Natural killer cell treated with Interleukin-12 subunit alpha and Interleukin-12 subunit beta and Interleukin-15 and Interleukin-18, amount 100 ng/mL, for 72 hours (primary cell): ENCODE data around the gene TLE6. TPM values are rescaled to one million over a fixed set of nuclear protein-coding genes. Genes with fewer than 3 reads are reported as not detected.
A peak's percentile ranks its signal among the peaks of the same experiment; 100 is the strongest.

Experiments
- ATAC-seq, 2 donors: fragments of 150-1000 bp; cut with Tn5 transposase in 1 of 2; sonication (Bioruptor Pico), chemical (Tn5 transposase) in 1 of 2; 2 replicates each; pipeline ENCODE4 v1.10.0; 2021
- DNase-seq: peaks from one replicate; pipeline ENCODE4 v3.0.0; 2022; ENCODE audit warnings: low spot score
- H3K27ac Mint-ChIP-seq, 2 donors: 1 replicate in 1 of 2; 2 replicates in 1 of 2; pipeline ENCODE4 v1.8.0; 2022; ENCODE audit warnings: mixed read lengths in 2 of 2, mild to moderate bottlenecking in 1 of 2, moderate library complexity in 1 of 2
- H3K27me3 Mint-ChIP-seq, 2 donors: 1 replicate in 1 of 2; 2 replicates in 1 of 2; pipeline ENCODE4 v1.8.0; 2022; ENCODE audit warnings: mixed read lengths in 2 of 2
- H3K36me3 Mint-ChIP-seq: one replicate; pipeline ENCODE4 v1.8.0; 2022; ENCODE audit warnings: mixed read lengths
- H3K4me1 Mint-ChIP-seq, 2 donors: 1 replicate in 1 of 2; 2 replicates in 1 of 2; pipeline ENCODE4 v1.8.0; 2022; ENCODE audit warnings: low read depth in 2 of 2, mixed read lengths in 2 of 2, mild to moderate bottlenecking in 1 of 2
- H3K4me3 Mint-ChIP-seq: one replicate; pipeline ENCODE4 v1.8.0; 2022; ENCODE audit warnings: mixed read lengths
- H3K9me3 Mint-ChIP-seq: 2 replicates; pipeline ENCODE4 v1.8.0; 2022; ENCODE audit warnings: mixed read lengths
- total RNA-seq, 2 donors: library from RNA; stranded (reverse); gene quantifications; one replicate each; pipeline ENCODE4 v1.2.3, GENCODE V29; 2022

TLE6 gene
- total RNA-seq, 2 donors from 2014 or later: 0.45 to 1.8 TPM

DNA sequence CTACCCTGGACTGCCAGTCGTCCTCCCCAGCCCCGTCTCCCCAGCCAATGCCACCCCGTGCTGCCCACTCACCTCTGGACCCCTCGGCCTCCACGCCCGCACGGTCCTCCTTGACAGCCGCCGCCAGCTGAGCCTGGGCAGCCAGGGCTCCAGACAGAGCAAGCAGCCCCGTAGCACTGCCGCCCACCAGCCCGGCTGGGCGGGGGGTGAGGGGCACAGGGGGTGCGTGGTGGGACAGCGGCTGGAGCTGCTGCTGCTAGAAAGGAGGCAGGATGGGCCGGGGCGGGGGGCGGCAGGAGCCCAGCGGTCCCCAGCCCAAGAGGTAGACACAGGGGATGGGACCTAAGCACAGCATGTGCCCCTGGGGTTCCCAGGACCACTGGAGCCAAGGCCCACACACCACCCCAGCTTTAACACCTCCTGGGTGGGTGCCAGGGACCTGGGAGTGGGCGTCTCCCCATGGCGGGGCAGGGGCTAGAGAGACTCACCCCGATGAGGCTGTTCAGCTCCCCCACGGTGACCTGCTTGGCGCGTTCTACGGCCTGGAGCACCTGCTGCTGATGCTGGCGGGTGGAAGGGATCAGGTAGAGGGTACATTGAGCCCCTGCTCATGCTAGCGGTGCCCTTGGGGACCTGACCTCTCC, 42.0 kb downstream of the TLE6 start:
- Mint-ChIP-seq H3K9me3 (no peaks in the 10 kb centered on the region), H3K36me3 (no peaks in the 10 kb centered on the region), H3K4me3 (no peak overlapping the region), H3K27ac (no peak overlapping the region), H3K4me1 (peaks cover 0 to under 1% of the 10 kb centered on the region in 2 donors), H3K27me3 (peaks cover 0 to under 1% of the 10 kb centered on the region in 2 donors)
- no peak for ATAC-seq
- DNase-seq: no peak

DNA sequence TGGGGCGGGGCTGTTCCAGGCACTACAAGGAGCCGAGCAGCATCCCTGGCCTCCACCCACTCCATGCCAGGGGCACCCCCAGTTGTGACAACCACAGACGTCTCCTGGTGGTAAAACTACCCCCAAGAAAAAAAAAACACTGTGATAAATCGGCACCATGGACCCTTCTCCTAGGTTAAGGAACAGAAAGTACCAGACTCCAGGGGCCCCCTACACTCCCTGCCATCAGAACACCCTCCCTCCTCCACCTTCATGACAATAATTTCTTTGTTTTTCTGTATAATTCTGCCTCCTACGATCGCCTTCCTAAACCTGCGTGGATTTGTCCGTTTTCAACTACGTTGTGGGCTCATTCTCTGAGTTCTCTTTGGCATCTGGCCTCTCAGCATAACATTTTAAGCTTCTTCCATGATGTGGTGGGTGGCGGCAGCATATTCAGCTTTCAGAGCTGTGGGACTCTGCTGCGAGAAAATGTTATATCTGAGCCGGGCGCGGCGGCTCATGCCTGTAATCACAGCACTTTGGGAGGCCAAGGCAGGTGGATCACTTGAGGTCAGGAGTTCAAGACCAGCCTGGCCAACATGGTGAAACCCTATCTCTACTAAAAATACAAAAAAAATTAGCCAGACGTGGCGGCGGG, 43.1 kb downstream of the TLE6 start:
- ATAC-seq (peak in 1 of 2 donors; percentile 20), DNase-seq (no peak)
- H3K4me3 Mint-ChIP-seq: no peak overlapping the region
- H3K27me3 Mint-ChIP-seq: peaks cover 0 to 3% of the 10 kb centered on the region in 2 donors
- peaks cover 0 to 4% of the 10 kb centered on the region in 2 donors for H3K4me1 Mint-ChIP-seq
- H3K36me3 Mint-ChIP-seq: no peaks in the 10 kb centered on the region
- no peaks in the 10 kb centered on the region for H3K9me3 Mint-ChIP-seq
- H3K27ac Mint-ChIP-seq: no peak overlapping the region

DNA sequence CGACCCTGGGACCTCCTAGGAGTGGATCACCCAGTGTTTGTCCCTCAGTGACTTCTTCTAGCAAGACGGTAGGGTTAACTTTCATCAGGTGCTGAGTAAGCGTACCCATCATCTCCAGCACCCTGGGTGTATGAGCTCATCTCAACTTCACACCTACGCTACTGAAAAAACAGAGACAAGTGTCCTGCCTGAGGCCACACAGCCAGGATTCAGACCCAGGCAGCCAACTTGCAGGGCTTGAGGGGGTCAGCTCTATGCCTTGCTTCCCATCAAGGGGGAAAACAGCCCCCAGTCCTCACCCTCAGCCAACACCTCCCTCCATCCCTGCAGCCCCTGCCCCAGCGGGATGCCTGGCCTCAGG, 47.1 kb downstream of the TLE6 start:
- DNase-seq: no peak
- peak in 1 of 2 donors; percentile 65 for ATAC-seq
- H3K27ac Mint-ChIP-seq: no peak overlapping the region
- H3K36me3 Mint-ChIP-seq: no peaks in the 10 kb centered on the region
- no peaks in the 10 kb centered on the region for H3K9me3 Mint-ChIP-seq
- H3K27me3 Mint-ChIP-seq: peaks cover 0 to 3% of the 10 kb centered on the region in 2 donors
- peaks cover 0 to 4% of the 10 kb centered on the region in 2 donors for H3K4me1 Mint-ChIP-seq
- no peak overlapping the region for H3K4me3 Mint-ChIP-seq

DNA sequence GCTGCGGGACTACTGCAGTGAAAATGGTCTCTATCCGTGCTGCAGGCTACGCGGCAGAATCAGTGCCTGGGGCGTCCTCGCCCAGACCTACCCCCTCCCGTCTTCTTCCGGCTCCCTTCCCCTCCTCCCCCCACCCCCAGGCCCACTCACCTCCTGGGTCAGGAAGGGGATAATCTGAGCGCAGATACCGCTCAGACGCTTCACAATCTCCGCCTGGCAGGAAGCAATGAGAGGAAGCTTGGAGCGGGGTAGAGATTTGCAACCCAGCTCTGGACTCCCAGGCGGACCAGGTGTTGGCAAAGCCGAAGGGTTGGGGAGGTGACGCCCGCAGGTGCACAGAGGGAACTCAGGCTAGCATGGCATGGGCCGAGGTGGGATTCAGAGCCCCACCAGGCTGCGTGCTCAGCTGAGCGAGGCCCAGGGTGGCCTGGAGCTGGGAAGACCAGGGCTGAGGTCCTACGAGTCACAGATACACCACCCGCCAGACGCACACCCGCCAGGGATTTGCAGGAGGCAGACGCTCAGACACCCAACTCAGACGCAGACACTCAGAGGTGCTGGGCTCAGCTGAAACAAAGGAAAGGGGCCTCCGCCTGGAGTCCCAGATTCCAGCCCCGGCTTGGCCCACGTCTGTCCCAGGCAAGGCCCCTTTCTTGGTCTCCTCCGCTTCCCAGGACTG, 47.6 kb downstream of the TLE6 start:
- Mint-ChIP-seq H3K27ac (no peak overlapping the region), H3K4me3 (no peak overlapping the region), H3K27me3 (peaks cover 0 to 4% of the 10 kb centered on the region in 2 donors), H3K36me3 (no peaks in the 10 kb centered on the region), H3K4me1 (peaks cover 0 to 4% of the 10 kb centered on the region in 2 donors), H3K9me3 (no peaks in the 10 kb centered on the region)
- no peak for DNase-seq
- ATAC-seq: peak in 1 of 2 donors; percentile 15

DNA sequence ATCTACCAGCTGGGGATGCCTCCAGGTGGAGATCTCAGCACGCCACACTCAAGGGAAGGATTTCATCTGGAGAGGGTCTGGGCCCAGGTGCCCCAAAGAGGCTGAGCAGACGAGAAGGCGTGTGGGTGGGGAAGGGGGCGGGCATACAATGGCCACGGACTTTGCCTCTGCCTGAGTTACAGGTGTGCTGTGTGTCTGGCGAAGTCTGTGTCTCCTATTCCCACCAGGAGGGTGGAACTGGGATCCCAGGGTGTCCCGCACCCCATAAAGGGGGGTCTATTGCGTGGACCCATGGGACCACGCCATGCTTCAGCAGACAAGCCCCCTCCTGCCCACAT, 48.2 kb downstream of the TLE6 start:
- no peak for ATAC-seq
- no peak overlapping the region for H3K27ac Mint-ChIP-seq

DNA sequence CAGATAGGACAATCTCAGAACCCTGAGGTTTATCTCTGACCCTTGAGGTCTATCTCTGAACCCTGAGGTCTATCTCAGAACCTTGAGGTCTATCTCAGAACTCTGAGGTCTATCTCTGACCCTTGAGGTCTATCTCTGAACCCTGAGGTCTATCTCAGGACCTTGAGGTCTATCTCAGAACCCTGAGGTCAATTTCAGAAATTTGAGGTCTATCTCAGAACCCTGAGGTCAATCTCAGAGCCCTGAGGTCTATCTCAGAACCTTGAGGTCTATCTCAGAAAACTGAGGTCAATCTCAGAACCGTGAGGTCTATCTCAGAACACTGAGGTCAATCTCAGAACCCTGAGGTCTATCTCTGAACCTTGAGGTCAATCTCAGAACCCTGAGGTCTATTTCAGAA, 49.4 kb downstream of the TLE6 start:
- H3K4me3 Mint-ChIP-seq: no peak overlapping the region

More for the DNA sequence above, 48.2 kb downstream of the TLE6 start:
- Mint-ChIP-seq H3K36me3 (no peaks in the 10 kb centered on the region), H3K4me1 (peaks cover 0 to 8% of the 10 kb centered on the region in 2 donors), H3K9me3 (no peaks in the 10 kb centered on the region), H3K27me3 (peaks cover 0 to 9% of the 10 kb centered on the region in 2 donors), H3K4me3 (no peak overlapping the region)
- no peak for DNase-seq

DNA sequence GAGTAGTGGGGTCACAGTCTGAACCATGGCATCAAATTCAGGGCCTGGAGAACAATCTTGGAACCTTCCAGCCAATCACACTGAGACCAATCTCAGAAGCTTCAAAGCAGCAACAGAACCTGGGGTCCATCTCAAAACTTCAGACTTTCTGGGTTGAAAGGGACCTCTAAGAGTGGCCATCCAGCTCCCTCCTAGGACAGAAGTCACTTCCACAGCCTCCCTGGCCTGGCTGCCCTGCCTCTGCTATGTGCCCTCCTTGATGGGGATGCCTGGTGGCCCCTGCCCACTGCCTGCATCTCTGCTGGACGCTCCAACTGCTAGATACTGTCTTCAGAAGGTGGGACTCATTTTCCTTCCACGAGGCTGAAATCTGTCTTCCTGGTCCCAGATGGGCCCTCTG, 49.9 kb downstream of the TLE6 start:
- DNase-seq (no peak), ATAC-seq (no peak)
- Mint-ChIP-seq H3K36me3 (no peaks in the 10 kb centered on the region), H3K9me3 (no peaks in the 10 kb centered on the region), H3K27me3 (peaks cover 0 to 9% of the 10 kb centered on the region in 2 donors), H3K27ac (no peak overlapping the region), H3K4me3 (peak overlapping the region; percentile 51), H3K4me1 (peaks cover 0 to 8% of the 10 kb centered on the region in 2 donors)

More for the DNA sequence above, 49.4 kb downstream of the TLE6 start:
- Mint-ChIP-seq H3K36me3 (no peaks in the 10 kb centered on the region), H3K4me1 (peaks cover 0 to 8% of the 10 kb centered on the region in 2 donors), H3K27ac (no peak overlapping the region), H3K27me3 (peaks cover 0 to 9% of the 10 kb centered on the region in 2 donors), H3K9me3 (no peaks in the 10 kb centered on the region)
- no peak for ATAC-seq
- DNase-seq: no peak

DNA sequence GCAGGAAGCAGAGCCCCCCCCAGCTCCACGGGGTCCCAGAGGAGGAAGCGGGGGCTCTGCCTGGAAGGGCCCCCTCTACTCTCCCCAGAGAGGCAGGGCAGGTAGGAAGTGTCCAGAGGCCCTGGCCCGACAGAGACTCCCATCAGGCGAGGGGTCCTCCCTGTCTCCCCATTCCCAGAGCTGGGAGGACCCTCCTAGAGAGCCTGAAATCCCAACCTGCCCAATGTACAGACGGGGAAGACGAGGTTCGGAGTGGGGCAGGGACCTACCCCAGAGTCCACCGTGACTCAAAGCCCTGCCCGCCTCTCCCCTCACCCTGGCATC, 50.6 kb downstream of the TLE6 start:
- peaks cover 0 to 8% of the 10 kb centered on the region in 2 donors for H3K4me1 Mint-ChIP-seq
- H3K27ac Mint-ChIP-seq: no peak overlapping the region
- peak overlapping the region; percentile 51 for H3K4me3 Mint-ChIP-seq
- DNase-seq (no peak), ATAC-seq (no peak)
- no peaks in the 10 kb centered on the region for H3K9me3 Mint-ChIP-seq
- peaks cover 0 to 9% of the 10 kb centered on the region in 2 donors for H3K27me3 Mint-ChIP-seq
- no peaks in the 10 kb centered on the region for H3K36me3 Mint-ChIP-seq

DNA sequence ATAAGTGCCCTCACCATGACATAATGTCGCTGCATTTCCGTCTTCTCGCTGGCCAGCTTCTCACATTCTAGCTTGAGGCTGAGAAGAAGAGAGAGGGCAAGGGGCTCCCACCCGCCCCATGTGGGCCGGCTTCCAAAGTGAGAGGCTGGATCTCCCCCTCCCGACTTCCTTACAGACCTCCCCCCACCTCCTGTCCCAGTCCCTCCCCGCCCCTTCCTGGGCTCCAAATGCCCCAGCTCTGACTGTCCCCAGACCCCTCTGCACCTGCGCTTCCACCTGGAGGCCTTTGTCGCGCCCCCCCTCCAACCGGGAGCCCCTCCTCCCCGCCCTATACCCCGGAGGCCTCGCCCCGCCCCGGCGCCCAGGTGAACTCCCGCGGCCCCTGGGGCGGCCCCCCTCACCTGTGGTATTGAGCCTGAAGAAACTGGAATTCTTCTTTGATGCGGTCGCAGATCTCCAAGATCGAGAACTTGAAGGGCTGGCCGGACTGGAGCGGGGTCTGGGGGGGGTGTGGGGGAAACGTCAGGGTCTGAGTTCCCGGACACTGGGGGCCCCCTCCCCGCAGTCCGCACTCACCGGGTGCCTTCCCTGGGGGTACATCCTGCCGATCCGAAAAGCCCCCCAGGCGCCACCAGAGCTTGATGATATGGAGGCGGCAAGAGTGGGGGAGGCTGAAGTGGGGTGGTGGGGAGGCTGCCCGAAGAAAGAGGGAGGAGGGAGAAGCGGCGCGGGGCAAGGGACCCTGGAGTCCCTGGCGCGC, 51.1 kb downstream of the TLE6 start:
- no peak for DNase-seq
- Mint-ChIP-seq H3K9me3 (no peaks in the 10 kb centered on the region), H3K27me3 (peaks cover 0 to 9% of the 10 kb centered on the region in 2 donors), H3K4me1 (peaks cover 0 to 8% of the 10 kb centered on the region in 2 donors), H3K4me3 (peak overlapping the region; percentile 51), H3K27ac (no peak overlapping the region), H3K36me3 (no peaks in the 10 kb centered on the region)
- ATAC-seq: no peak

DNA sequence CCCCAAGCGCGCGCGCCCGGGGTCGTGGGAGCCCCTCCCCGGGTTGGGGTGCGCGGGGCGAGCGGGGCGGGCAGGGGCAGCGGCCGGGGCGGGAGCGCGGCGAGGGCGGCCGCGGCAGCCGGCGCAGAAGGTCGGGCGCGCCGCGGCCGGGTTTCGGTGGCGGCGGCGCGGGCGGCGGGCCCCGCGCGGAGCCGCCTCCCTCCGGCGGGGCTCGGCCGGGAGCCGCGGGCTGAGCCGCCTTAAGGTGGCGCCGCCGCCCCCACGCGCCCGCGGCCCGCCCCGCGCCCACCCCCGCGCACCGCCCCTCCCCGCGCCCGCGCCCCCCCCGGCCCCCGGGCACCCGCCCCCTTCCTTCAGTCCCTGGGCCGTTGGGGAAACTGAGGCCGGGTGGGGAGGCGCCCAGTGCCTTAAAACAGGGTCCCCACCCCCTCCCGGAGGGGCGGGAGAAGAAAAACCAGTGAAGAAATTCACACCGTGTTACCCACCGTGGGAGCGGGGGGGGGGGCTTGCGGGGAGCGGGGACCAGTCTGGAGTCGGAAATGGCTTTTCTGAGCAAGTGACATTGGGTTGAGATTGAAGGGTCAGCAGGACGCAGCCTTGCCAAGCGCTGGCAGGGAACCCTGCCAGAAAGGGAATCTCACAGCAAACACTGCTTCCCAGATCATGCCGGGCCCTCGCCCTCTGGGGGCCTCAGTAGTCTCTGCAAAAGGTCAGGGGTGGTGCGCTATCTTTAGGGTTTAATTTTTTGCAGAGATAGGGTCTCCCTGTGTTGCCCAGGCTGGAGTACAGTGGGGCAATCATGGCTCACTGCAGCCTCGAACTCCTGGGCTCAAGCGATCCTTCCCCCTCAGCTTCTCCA, 51.9 kb downstream of the TLE6 start, which contains the start of gene TLE2:
TLE2 (minus strand) TSS at position 216 of the 859 bp plus-strand sequence. CDS start 376 bp downstream, outside the sequence.
- peaks cover 6 to 10% of the 10 kb centered on the region in 2 donors for H3K4me1 Mint-ChIP-seq
- H3K27me3 Mint-ChIP-seq: peaks cover 2 to 9% of the 10 kb centered on the region in 2 donors
- H3K4me3 Mint-ChIP-seq: peak within 1 kb of the TSS; percentile 51
- H3K9me3 Mint-ChIP-seq: no peaks in the 10 kb centered on the region
- no peak within 1 kb of the TSS for H3K27ac Mint-ChIP-seq
- no peaks in the 10 kb centered on the region for H3K36me3 Mint-ChIP-seq
- ATAC-seq: peak; percentile 50 to 70
- no peak for DNase-seq

DNA sequence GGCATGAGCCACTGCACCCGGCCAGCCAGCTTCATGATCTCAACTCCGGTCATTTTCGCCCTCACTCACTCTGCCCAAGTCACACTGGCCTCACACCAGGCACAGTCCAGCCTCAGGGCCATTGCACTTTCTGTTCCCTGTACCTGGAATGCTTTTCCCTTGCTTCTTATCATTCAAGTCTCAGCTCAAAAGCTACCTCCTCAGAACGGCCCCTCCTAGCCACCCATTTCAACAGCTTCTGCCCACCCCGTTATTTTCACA, 54.2 kb downstream of the TLE6 start:
- no peak overlapping the region for H3K27ac Mint-ChIP-seq

DNA sequence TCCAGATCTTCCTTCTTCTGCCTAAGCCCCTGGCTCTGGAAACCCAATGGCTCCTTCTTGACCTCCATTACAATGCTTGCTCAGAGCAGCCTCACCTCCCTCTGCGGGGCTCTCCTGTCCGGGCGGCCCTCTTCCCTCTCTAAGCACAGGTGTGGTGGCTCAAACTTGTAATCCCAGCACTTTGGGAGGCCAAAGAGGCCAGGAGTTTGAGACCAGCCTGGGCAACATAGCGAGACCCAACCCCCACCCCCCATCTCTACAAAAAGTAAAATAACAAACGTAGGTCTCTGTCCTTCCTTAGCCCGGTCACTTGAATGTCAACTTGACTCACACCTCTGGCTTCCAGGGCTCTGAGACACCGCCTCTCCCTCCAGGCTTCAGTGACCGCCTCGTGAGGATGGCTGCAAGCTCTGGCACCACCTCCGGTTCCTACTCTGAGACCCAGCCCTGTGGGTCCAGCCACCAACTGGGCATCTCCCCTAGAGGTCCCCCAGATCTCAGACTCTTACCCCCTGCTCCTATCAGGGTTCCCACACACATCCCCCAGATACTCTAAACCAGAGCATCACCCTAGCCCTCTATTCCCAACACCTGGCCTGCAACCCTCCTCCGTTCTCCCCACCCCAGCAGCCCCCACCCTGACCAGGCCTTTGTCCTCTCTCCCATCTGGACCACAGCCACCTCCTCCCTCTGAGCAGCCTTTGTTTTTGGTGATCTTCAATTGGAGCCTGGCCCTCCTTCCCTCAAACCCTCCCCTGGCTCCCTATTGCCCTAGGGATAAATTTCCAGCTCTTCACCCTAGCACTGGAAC, 56.4 kb downstream of the TLE6 start:
- H3K4me3 Mint-ChIP-seq: peak overlapping the region; percentile 35
- peaks cover 7 to 10% of the 10 kb centered on the region in 2 donors for H3K27me3 Mint-ChIP-seq
- DNase-seq (no peak), ATAC-seq (no peak)
- H3K27ac Mint-ChIP-seq: peak overlapping the region in 1 of 2 donors; percentile 83
- no peaks in the 10 kb centered on the region for H3K9me3 Mint-ChIP-seq
- H3K36me3 Mint-ChIP-seq: no peaks in the 10 kb centered on the region
- H3K4me1 Mint-ChIP-seq: peaks cover 21 to 22% of the 10 kb centered on the region in 2 donors

More for the DNA sequence above, 54.2 kb downstream of the TLE6 start:
- peaks cover 7 to 10% of the 10 kb centered on the region in 2 donors for H3K27me3 Mint-ChIP-seq
- no peaks in the 10 kb centered on the region for H3K9me3 Mint-ChIP-seq
- H3K4me3 Mint-ChIP-seq: no peak overlapping the region
- peaks cover 21 to 22% of the 10 kb centered on the region in 2 donors for H3K4me1 Mint-ChIP-seq
- DNase-seq: no peak
- no peak for ATAC-seq
- no peaks in the 10 kb centered on the region for H3K36me3 Mint-ChIP-seq

DNA sequence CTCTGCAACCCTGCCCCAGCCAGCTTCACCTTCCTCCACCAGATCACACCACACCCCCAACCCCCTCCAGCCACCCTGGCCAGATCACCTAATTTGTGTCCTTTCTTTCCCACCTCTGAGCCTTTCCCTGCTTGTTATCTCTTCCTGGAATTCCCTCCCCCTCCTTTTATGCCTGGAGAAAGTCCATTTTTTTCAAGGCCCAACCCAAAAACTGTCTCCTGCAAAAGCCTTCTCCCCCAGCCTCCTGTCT, 57.0 kb downstream of the TLE6 start:
- no peak for ATAC-seq

More for the DNA sequence above, 57.0 kb downstream of the TLE6 start:
- Mint-ChIP-seq H3K4me3 (peak overlapping the region; percentile 35), H3K27me3 (peaks cover 7 to 10% of the 10 kb centered on the region in 2 donors), H3K36me3 (no peaks in the 10 kb centered on the region), H3K9me3 (no peaks in the 10 kb centered on the region), H3K27ac (peak overlapping the region; percentile 83 to 98), H3K4me1 (peaks cover 21 to 22% of the 10 kb centered on the region in 2 donors)
- DNase-seq: no peak
